Measurements from ENCODE around the gene NPBWR2. TPM values are rescaled to one million over a fixed set of nuclear protein-coding genes. Genes with fewer than 3 reads are reported as not detected.
A peak's percentile ranks its signal among the peaks of the same experiment; 100 is the strongest.

Gene NPBWR2
- total RNA-seq, 1 experiment from 2014 or later, result not detected

DNA sequence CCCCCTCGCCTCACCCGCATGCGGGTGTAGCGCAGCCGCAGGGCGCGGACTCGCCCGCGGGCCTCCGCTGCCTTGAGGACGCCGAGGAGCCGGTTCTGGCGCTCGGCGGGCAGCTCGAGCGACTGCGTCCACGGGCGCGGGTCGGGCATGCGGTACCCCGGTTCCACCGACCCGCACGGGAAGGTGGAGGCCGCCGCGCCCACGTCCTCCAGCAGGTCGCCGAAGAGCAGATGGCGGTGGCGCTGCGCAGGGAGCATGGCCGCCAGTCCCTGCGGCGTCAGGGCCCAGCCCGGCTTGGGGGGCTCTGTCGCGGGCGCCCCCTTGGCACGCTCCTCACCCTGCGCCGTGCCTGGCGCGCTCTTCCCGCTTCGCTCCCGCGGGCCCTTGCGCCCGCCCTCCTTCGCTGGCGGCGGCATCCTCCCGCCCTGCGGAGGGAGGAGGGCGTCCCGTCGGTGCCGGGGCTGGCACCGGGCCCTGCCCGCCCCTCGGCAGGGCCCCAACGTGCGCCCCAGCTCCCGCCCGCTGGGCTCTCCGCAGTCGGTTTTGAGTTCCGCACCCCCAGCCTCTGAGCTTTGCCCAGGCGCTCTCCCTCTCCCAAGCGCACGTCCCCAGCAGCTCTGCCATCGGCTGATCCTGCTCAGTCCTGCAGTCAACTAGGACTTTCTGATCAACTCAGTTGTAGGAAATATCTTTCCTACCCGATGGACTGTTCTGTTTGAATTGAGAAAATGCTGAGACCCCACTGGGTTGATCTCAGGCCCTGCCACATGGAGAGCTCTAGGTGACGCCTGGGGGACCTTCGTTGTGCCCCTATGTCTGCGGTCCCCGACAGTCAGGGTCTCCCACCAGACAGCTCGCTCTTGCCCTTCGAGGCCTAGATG, 23.3 kb downstream of the NPBWR2 start, which contains the start of gene LKAAEAR1:
Gene LKAAEAR1, minus strand, starts transcription at position 595 of the 881 bp plus-strand sequence. Its CDS starts 179 bp downstream, at position 416.
- Histone ChIP-seq H3K4me3 (replicated peaks in 1 of 2; ENCODE audit: low read depth in 1 of 2, low read length in 2 of 2) (peak within 1 kb of the TSS; percentile 17 to 20; a peak in 1 of 4 replicates), H3K9me3 (ENCODE audit: control insufficient read depth in 1 of 2, insufficient read depth in 1 of 2, low read depth in 1 of 2, low read length in 2 of 2) (peaks cover 6% of the 10 kb centered on the region in 2 experiments; a peak in 2 of 4 replicates), H3K9ac (ENCODE audit: low read length) (no peak within 1 kb of the TSS), H2AFZ (ENCODE audit: low read depth, low read length, poor library complexity, severe bottlenecking) (no peak within 1 kb of the TSS), H4K20me1 (ENCODE audit: insufficient read depth) (no peaks in the 10 kb centered on the region), H3K79me2 (ENCODE audit: insufficient read depth, low read length) (peaks cover 1% of the 10 kb centered on the region; the same call in 1 of the 2 replicates), H3K9me2 (ENCODE audit: insufficient read depth) (no peaks in the 10 kb centered on the region), H3K4me2 (ENCODE audit: low read length) (peak within 1 kb of the TSS; percentile 64), H3K36me3 (ENCODE audit: control insufficient read depth in 1 of 2, insufficient read depth in 2 of 2, low read length in 2 of 2) (no peaks in the 10 kb centered on the region), H3K27ac (ENCODE audit: low read depth, low read length) (no peak within 1 kb of the TSS), H3K27me3 (ENCODE audit: insufficient read depth, low read length) (no peaks in the 10 kb centered on the region), H3K4me1 (ENCODE audit: control insufficient read depth in 1 of 2, insufficient read depth in 2 of 2, low read length in 2 of 2) (peaks cover 5 to 9% of the 10 kb centered on the region in 2 experiments; a peak in 2 of 4 replicates)
- ChIA-PET POLR2A (no interaction called here), CTCF (interaction anchor here (1.0 to 1.6 kb wide), 3 partner anchors 14 to 37 kb away, joined by 3 to 5 read pairs (median 4); no protein-coding TSS in a partner anchor), RAD21 (ENCODE audit: low non-redundant PET in 1 of 2, low total read pairs in 2 of 2, uncharacterized antibody in 2 of 2, unreplicated experiment in 2 of 2) (interaction anchor here in 1 of 2 experiments (0.6 kb wide), 1 partner anchor 41 kb away, joined by 4 read pairs; no protein-coding TSS in a partner anchor)
- no TSS peak for BruUV-seq (replicated peaks)
- intact Hi-C loops (cut with micrococcal nuclease), result no loop called here
- ATAC-seq (no peak), DNase-seq (ENCODE audit: low read depth, low spot score) (no peak)
- no peak for TF ChIP-seq ZFX (IDR thresholded peaks at IDR 0.05)
- TF ChIP-seq SIN3A (IDR thresholded peaks at IDR 0.05; ENCODE audit: low read depth), result no peak
- TF ChIP-seq, protein P1, sequence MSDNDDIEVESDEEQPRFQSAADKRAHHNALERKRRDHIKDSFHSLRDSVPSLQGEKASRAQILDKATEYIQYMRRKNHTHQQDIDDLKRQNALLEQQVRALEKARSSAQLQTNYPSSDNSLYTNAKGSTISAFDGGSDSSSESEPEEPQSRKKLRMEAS (IDR thresholded peaks at IDR 0.05), result no peak
- TF ChIP-seq EZH2 (IDR thresholded peaks at IDR 0.05), result no peak
- TF ChIP-seq, protein P2, sequence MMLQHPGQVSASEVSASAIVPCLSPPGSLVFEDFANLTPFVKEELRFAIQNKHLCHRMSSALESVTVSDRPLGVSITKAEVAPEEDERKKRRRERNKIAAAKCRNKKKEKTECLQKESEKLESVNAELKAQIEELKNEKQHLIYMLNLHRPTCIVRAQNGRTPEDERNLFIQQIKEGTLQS (IDR thresholded peaks at IDR 0.05), result no peak
- no peak for TF ChIP-seq POLR2AphosphoS5 (IDR thresholded peaks at IDR 0.05; ENCODE audit: low read depth, low read length)
- no peak for TF ChIP-seq CEBPB (IDR thresholded peaks at IDR 0.05; ENCODE audit: low read depth)
- TF ChIP-seq ELF1 (IDR thresholded peaks at IDR 0.05; ENCODE audit: borderline replicate concordance, low read depth), result no peak
- TF ChIP-seq EZH2phosphoT487 (IDR thresholded peaks at IDR 0.05; ENCODE audit: borderline replicate concordance), result no peak
- TF ChIP-seq, protein P3, sequence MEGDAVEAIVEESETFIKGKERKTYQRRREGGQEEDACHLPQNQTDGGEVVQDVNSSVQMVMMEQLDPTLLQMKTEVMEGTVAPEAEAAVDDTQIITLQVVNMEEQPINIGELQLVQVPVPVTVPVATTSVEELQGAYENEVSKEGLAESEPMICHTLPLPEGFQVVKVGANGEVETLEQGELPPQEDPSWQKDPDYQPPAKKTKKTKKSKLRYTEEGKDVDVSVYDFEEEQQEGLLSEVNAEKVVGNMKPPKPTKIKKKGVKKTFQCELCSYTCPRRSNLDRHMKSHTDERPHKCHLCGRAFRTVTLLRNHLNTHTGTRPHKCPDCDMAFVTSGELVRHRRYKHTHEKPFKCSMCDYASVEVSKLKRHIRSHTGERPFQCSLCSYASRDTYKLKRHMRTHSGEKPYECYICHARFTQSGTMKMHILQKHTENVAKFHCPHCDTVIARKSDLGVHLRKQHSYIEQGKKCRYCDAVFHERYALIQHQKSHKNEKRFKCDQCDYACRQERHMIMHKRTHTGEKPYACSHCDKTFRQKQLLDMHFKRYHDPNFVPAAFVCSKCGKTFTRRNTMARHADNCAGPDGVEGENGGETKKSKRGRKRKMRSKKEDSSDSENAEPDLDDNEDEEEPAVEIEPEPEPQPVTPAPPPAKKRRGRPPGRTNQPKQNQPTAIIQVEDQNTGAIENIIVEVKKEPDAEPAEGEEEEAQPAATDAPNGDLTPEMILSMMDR (IDR thresholded peaks at IDR 0.05 in 2 of 3, conservative IDR thresholded peaks at IDR 0.05 in 1 of 3; ENCODE audit: borderline replicate concordance in 1 of 3, insufficient read depth in 1 of 3, low read depth in 2 of 3, low read length in 2 of 3), result no peak
- no peak for TF ChIP-seq SP1 (IDR thresholded peaks at IDR 0.05; ENCODE audit: low read depth)
- TF ChIP-seq, protein P4, sequence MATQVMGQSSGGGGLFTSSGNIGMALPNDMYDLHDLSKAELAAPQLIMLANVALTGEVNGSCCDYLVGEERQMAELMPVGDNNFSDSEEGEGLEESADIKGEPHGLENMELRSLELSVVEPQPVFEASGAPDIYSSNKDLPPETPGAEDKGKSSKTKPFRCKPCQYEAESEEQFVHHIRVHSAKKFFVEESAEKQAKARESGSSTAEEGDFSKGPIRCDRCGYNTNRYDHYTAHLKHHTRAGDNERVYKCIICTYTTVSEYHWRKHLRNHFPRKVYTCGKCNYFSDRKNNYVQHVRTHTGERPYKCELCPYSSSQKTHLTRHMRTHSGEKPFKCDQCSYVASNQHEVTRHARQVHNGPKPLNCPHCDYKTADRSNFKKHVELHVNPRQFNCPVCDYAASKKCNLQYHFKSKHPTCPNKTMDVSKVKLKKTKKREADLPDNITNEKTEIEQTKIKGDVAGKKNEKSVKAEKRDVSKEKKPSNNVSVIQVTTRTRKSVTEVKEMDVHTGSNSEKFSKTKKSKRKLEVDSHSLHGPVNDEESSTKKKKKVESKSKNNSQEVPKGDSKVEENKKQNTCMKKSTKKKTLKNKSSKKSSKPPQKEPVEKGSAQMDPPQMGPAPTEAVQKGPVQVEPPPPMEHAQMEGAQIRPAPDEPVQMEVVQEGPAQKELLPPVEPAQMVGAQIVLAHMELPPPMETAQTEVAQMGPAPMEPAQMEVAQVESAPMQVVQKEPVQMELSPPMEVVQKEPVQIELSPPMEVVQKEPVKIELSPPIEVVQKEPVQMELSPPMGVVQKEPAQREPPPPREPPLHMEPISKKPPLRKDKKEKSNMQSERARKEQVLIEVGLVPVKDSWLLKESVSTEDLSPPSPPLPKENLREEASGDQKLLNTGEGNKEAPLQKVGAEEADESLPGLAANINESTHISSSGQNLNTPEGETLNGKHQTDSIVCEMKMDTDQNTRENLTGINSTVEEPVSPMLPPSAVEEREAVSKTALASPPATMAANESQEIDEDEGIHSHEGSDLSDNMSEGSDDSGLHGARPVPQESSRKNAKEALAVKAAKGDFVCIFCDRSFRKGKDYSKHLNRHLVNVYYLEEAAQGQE (IDR thresholded peaks at IDR 0.05; ENCODE audit: low read depth), result no peak
- TF ChIP-seq RAD21 (IDR thresholded peaks at IDR 0.05; ENCODE audit: low read depth), result no peak
- no peak for TF ChIP-seq SRF (IDR thresholded peaks at IDR 0.05; ENCODE audit: low read depth)
